Measurements from ENCODE around the gene ARHGDIB. TPM values are rescaled to one million over a fixed set of nuclear protein-coding genes. Genes with fewer than 3 reads are reported as not detected.
A peak's percentile ranks its signal among the peaks of the same experiment; 100 is the strongest.

Gene ARHGDIB
- total RNA-seq, 1 donor = 2.4 TPM

DNA sequence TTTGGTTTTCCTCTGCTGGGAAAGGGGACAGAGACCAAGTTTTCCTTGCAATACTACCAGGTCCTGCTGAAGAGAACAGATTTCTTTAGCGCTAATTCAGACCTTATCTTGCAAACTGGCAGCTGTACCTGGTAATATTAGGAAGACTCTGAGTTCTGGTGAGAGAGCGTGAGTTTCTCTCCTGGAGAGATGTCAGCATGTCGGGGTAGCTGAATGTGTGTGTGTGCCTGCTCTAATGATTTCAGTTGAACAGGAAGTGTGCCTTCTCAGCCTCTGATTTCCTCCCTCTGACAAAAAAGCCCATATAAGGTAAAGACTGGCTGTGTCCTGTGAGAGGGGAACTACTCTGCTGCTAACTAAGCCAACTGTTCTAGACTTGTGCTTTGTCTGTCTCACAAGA is 12.7 kb downstream of the ARHGDIB start:
- no peak overlapping the region for H3K4me3 ChIP-seq (ENCODE audit: low read depth, low read length)
- TF ChIP-seq, protein P1, sequence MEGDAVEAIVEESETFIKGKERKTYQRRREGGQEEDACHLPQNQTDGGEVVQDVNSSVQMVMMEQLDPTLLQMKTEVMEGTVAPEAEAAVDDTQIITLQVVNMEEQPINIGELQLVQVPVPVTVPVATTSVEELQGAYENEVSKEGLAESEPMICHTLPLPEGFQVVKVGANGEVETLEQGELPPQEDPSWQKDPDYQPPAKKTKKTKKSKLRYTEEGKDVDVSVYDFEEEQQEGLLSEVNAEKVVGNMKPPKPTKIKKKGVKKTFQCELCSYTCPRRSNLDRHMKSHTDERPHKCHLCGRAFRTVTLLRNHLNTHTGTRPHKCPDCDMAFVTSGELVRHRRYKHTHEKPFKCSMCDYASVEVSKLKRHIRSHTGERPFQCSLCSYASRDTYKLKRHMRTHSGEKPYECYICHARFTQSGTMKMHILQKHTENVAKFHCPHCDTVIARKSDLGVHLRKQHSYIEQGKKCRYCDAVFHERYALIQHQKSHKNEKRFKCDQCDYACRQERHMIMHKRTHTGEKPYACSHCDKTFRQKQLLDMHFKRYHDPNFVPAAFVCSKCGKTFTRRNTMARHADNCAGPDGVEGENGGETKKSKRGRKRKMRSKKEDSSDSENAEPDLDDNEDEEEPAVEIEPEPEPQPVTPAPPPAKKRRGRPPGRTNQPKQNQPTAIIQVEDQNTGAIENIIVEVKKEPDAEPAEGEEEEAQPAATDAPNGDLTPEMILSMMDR (IDR thresholded peaks at IDR 0.05; ENCODE audit: insufficient read depth, low read length) = no peak
- DNase-seq (ENCODE audit: low read depth) = peak; percentile 71

DNA sequence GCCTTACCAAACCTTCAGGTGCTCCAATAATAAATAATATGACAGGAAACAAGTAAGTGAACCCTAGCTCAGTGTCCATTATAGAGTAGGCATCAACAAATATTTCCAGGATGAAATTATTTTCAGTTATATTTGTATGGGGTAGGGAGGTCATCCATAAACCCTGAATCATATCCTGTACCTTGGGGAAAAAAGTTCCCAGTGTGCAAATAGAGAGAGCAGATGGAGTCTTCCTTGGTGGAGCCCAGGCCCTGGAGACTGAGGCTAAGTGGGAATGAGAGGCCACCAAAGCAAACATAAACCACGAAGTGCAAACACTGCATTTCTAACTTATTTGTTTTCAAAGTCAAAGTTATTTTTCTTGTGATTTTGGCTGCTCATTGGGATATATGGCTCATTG is 14.5 kb downstream of the ARHGDIB start:
- DNase-seq (ENCODE audit: low read depth) = no peak
- no peak overlapping the region for H3K4me3 ChIP-seq (ENCODE audit: low read depth, low read length)
- TF ChIP-seq, protein P1 (IDR thresholded peaks at IDR 0.05; ENCODE audit: insufficient read depth, low read length) = no peak

GRCh38 chr12:14946162-14946561 is 15.2 kb downstream of the ARHGDIB start:
- no peak overlapping the region for H3K4me3 ChIP-seq (ENCODE audit: low read depth, low read length)
- DNase-seq (ENCODE audit: low read depth) = no peak
- TF ChIP-seq, protein P1 (IDR thresholded peaks at IDR 0.05; ENCODE audit: insufficient read depth, low read length) = no peak

DNA sequence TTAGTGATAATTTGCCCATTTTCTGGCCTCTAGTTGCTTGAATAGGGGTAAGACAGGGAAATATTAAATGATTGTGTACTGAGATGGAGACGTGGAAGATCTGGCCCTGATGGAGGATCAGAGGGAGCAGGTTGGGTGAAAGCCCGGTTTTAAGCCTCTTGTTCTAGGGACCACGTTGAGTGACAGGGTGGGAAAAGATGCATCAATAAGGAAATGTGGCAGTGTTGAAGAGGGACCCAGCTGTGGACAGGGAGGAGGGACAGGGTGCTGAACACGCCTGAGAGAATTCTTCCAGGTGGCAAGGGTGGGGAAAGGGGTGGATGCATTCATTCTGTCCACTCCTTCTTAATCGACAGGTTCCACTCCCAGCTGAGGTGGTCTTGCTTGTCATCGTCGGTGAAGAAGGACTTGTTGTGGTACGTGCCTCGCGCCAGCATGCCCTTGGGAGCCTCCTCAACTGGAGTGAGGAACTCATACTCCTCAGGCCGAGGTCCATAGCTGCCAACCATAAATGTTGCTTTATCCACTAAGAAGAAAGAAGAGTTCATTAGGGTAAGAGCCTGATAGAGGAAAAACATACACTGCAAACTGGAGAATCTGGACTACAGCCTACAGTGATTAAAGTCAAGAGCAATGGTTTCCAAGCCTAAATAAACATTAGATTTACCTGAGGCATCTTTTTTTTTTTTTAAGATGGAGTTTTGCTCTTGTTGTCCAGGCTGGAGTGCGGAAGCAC is 19.0 kb downstream of the ARHGDIB start:
- TF ChIP-seq, protein P1 (IDR thresholded peaks at IDR 0.05; ENCODE audit: insufficient read depth, low read length) = no peak
- no peak overlapping the region for H3K4me3 ChIP-seq (ENCODE audit: low read depth, low read length)
- DNase-seq (ENCODE audit: low read depth) = no peak

DNA sequence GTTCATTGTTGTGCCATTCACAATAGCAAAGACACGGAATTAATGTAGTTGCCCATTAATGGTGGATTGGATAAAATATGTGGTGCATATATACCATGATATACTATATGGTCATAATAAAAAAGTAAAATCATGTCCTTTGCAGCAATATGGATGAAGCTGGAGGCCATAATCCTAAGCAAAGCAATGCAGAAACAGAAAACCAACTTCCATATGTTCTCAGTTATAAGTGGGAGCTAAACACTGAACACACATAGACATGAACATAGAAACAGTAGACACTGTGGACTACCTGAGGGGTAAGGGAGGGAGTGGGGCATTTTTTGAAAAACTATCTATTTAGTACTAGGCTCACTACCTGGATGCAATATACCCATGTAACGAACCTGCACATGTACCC is 20.0 kb downstream of the ARHGDIB start:
- no peak for DNase-seq (ENCODE audit: low read depth)
- TF ChIP-seq, protein P1 (IDR thresholded peaks at IDR 0.05; ENCODE audit: insufficient read depth, low read length) = no peak
- H3K4me3 ChIP-seq (ENCODE audit: low read depth, low read length) = no peak overlapping the region

GRCh38 chr12:14938301-14938700 is 23.1 kb downstream of the ARHGDIB start, which contains the start of gene ERP27:
Gene ERP27, minus strand, starts transcription at chr12:14938537. Its CDS starts 29 bp downstream, at chr12:14938508.
- TF ChIP-seq, protein P1 (IDR thresholded peaks at IDR 0.05; ENCODE audit: insufficient read depth, low read length) = no peak
- no peak within 1 kb of the TSS for H3K4me3 ChIP-seq (ENCODE audit: low read depth, low read length)
- no peak for DNase-seq (ENCODE audit: low read depth)

DNA sequence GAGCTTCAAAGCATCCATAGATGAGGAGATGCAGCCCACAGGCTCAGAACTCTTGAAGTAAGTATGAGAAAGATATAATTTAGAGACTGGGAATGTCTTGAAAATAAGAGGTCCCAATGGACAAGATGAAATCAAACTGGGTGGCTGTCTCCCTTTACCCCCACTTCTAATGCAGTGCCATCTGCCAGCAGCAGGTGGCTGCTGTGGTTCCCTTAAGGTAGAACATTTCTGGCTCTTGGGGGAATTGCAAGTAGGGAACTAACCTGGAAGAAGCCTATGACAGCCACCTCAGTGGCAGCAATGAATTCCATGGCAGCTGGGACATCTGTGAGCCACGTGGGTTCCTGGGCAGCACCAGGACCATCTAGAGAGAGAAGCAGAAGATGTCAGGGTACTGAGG is 23.7 kb downstream of the ARHGDIB start:
- DNase-seq (ENCODE audit: low read depth) = no peak
- TF ChIP-seq, protein P1 (IDR thresholded peaks at IDR 0.05; ENCODE audit: insufficient read depth, low read length) = no peak
- no peak overlapping the region for H3K4me3 ChIP-seq (ENCODE audit: low read depth, low read length)
